ENCODE results near the gene DEFB129.

DEFB129 gene

DNA sequence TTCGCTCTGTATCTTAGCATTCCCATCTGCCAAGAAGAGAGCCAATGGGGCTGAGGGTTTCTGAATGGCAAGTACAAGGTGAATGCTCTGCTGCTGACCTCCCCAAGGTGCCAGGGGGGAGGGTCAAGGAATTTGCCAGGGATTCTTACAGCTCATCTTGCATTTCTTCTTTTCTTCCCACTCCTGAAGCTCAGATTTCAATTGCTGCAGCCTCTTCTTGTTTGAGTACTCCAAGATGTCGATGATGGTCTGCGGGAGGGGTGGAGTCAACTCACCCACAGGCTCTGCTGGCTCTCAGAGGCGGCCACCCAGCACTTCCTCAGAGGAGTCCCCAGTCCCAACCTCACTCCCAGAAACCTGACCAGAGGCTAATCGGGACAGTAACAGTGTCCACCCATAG is 51.1 kb downstream of the DEFB129 start:
- TF ChIP-seq SPI1 (IDR thresholded peaks at IDR 0.05; ENCODE audit: borderline replicate concordance, low read depth) (no peak), GABPA (IDR thresholded peaks at IDR 0.05; ENCODE audit: low read depth) (no peak), POLR2AphosphoS5 (IDR thresholded peaks at IDR 0.05; ENCODE audit: low read depth) (no peak)
- TF ChIP-seq, protein P1, sequence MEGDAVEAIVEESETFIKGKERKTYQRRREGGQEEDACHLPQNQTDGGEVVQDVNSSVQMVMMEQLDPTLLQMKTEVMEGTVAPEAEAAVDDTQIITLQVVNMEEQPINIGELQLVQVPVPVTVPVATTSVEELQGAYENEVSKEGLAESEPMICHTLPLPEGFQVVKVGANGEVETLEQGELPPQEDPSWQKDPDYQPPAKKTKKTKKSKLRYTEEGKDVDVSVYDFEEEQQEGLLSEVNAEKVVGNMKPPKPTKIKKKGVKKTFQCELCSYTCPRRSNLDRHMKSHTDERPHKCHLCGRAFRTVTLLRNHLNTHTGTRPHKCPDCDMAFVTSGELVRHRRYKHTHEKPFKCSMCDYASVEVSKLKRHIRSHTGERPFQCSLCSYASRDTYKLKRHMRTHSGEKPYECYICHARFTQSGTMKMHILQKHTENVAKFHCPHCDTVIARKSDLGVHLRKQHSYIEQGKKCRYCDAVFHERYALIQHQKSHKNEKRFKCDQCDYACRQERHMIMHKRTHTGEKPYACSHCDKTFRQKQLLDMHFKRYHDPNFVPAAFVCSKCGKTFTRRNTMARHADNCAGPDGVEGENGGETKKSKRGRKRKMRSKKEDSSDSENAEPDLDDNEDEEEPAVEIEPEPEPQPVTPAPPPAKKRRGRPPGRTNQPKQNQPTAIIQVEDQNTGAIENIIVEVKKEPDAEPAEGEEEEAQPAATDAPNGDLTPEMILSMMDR (IDR thresholded peaks at IDR 0.05; ENCODE audit: insufficient read depth, low read length): no peak
- TF ChIP-seq, protein P2, sequence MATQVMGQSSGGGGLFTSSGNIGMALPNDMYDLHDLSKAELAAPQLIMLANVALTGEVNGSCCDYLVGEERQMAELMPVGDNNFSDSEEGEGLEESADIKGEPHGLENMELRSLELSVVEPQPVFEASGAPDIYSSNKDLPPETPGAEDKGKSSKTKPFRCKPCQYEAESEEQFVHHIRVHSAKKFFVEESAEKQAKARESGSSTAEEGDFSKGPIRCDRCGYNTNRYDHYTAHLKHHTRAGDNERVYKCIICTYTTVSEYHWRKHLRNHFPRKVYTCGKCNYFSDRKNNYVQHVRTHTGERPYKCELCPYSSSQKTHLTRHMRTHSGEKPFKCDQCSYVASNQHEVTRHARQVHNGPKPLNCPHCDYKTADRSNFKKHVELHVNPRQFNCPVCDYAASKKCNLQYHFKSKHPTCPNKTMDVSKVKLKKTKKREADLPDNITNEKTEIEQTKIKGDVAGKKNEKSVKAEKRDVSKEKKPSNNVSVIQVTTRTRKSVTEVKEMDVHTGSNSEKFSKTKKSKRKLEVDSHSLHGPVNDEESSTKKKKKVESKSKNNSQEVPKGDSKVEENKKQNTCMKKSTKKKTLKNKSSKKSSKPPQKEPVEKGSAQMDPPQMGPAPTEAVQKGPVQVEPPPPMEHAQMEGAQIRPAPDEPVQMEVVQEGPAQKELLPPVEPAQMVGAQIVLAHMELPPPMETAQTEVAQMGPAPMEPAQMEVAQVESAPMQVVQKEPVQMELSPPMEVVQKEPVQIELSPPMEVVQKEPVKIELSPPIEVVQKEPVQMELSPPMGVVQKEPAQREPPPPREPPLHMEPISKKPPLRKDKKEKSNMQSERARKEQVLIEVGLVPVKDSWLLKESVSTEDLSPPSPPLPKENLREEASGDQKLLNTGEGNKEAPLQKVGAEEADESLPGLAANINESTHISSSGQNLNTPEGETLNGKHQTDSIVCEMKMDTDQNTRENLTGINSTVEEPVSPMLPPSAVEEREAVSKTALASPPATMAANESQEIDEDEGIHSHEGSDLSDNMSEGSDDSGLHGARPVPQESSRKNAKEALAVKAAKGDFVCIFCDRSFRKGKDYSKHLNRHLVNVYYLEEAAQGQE (IDR thresholded peaks at IDR 0.05; ENCODE audit: insufficient replicate concordance, low read depth): no peak
- no peak for DNase-seq (ENCODE audit: low read depth in 1 of 2, low spot score in 1 of 2)
- no peak overlapping the region for H3K27ac ChIP-seq (replicated peaks)
- H3K4me3 ChIP-seq (replicated peaks; ENCODE audit: insufficient read depth, low read length): no peak overlapping the region
- no peaks in the 10 kb centered on the region for H3K27me3 ChIP-seq (ENCODE audit: insufficient read depth, poor library complexity, severe bottlenecking)

DNA sequence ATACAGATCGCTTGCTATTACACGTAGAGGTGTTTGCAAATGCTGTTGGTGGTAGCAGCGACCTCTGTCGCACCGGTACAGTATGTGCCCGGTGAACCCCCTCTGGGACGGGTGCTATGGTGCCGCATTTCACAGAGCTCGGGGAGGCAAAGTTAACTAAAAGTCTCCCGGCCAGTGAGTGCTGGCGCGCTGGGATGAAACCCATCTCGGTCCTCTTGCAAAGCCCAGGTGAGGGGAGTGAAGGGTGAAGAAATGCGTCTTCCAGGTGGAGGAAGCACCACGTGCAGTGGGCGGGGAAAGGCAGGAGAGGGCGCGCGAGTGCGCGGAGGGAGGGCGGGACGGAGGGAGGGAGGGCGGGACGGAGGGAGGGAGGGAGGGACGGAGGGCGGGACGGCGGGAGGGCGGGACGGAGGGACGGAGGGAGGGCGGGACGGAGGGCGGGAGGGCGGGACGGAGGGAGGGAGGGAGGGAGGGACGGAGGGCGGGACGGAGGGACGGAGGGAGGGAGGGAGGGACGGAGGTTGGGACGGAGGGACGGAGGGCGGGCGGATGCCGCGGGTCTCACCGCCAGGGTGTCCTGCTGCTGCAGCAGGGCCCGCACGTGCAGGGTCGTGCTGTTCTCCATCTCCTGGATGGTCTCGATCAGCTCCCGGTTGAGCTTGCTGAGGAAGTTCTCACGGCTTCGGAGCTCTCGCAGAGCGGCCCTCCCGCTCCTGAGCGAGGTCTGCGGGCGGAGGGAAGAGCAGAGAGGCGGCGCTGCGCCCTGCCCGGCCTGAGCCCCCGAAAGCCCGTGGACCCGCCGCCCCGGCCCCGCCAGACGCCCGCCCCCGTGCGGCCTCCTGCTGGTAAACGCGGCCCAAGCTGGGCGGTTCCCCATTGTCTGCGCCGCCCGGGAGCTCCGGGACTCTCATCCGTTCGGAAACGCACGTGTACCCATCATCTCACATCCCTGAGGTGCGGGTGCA is 51.8 kb downstream of the DEFB129 start:
- Histone ChIP-seq H3K4me3 (replicated peaks; ENCODE audit: insufficient read depth, low read length) (no peak overlapping the region), H3K27ac (replicated peaks) (no peak overlapping the region), H3K27me3 (ENCODE audit: insufficient read depth, poor library complexity, severe bottlenecking) (no peaks in the 10 kb centered on the region)
- TF ChIP-seq POLR2AphosphoS5 (IDR thresholded peaks at IDR 0.05; ENCODE audit: low read depth): no peak
- no peak for TF ChIP-seq SPI1 (IDR thresholded peaks at IDR 0.05; ENCODE audit: borderline replicate concordance, low read depth)
- TF ChIP-seq, protein P2 (IDR thresholded peaks at IDR 0.05; ENCODE audit: insufficient replicate concordance, low read depth): no peak
- TF ChIP-seq, protein P1 (IDR thresholded peaks at IDR 0.05; ENCODE audit: insufficient read depth, low read length): no peak
- no peak for TF ChIP-seq GABPA (IDR thresholded peaks at IDR 0.05; ENCODE audit: low read depth)
- DNase-seq (ENCODE audit: low read depth in 1 of 2, low spot score in 1 of 2): no peak

Data from HL-60 (cell line).